Measurements from ENCODE around the gene IPO5.
"Not testable (repeated sequence)": the region's sequence is repeated elsewhere in the genome, so short reads cannot be mapped to it uniquely, and the experiment has no call there.

The IPO5 gene

DNA sequence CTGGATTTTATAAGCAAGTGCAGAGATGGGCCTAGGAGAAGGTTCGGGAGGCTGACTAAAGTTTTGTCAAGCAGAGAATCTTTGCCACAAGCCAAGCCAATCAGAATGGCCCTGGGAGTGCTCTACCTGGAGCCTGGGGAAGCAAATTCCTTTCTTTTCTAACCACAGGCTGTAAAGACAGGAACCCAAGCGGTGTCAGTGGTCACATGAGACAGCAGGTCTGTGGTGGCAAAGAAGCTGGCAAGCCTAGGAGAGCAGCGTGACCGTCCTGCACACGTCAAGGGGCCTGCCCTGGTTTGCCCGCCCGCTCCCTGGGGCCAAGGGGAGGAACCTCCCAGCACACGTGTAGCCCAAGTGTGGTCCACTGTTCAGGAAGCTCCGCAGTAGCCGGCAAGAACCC lies 90.8 kb downstream of the IPO5 start:
- Histone ChIP-seq H3K9ac (ENCODE audit: low read length) (no peak overlapping the region), H3K4me2 (ENCODE audit: low read depth, low read length, poor library complexity, severe bottlenecking) (no peak overlapping the region), H3K9me3 (ENCODE audit: insufficient read depth, low read length) (no peaks in the 10 kb centered on the region), H4K20me1 (ENCODE audit: low read depth, low read length) (no peaks in the 10 kb centered on the region), H3K27me3 (ENCODE audit: low read length) (no peaks in the 10 kb centered on the region), H3K27ac (ENCODE audit: low read depth, low read length) (no peak overlapping the region), H2AFZ (ENCODE audit: low read depth, low read length, severe bottlenecking) (no peak overlapping the region), H3K4me3 (ENCODE audit: insufficient read depth, low read length, poor library complexity, severe bottlenecking) (no peak overlapping the region), H3K36me3 (ENCODE audit: low read length) (no peaks in the 10 kb centered on the region), H3K9me2 (replicated peaks; ENCODE audit: insufficient read depth, low read length) (no peaks in the 10 kb centered on the region), H3F3A (ENCODE audit: insufficient read depth) (no peaks in the 10 kb centered on the region), H3K79me2 (ENCODE audit: insufficient read depth, low read length) (no peaks in the 10 kb centered on the region)
- no peak for TF ChIP-seq EZH2phosphoT487 (conservative IDR thresholded peaks at IDR 0.05; ENCODE audit: low read length)
- TF ChIP-seq, protein P1, sequence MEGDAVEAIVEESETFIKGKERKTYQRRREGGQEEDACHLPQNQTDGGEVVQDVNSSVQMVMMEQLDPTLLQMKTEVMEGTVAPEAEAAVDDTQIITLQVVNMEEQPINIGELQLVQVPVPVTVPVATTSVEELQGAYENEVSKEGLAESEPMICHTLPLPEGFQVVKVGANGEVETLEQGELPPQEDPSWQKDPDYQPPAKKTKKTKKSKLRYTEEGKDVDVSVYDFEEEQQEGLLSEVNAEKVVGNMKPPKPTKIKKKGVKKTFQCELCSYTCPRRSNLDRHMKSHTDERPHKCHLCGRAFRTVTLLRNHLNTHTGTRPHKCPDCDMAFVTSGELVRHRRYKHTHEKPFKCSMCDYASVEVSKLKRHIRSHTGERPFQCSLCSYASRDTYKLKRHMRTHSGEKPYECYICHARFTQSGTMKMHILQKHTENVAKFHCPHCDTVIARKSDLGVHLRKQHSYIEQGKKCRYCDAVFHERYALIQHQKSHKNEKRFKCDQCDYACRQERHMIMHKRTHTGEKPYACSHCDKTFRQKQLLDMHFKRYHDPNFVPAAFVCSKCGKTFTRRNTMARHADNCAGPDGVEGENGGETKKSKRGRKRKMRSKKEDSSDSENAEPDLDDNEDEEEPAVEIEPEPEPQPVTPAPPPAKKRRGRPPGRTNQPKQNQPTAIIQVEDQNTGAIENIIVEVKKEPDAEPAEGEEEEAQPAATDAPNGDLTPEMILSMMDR (IDR thresholded peaks at IDR 0.05; ENCODE audit: insufficient read depth, low read length, poor library complexity, severe bottlenecking): no peak

DNA sequence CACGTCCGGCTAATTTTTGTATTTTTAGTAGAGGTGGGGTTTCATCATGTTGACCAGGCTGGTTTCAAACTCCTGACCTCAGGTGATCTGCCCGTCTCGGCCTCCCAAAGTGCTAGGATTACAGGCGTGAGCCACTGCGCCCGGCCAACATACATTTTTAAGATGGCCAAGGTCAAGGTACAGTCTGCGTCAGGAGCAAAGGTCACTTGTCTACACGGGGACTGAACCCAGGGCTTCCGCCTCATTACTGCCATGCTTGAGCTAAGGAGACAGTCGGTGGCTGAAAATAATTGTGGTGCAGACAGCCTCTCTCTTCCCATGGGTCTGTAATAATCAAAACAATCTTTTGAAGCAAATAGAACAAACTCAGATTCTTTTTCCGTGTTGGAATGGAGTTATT lies 94.3 kb downstream of the IPO5 start:
- H3K27me3 ChIP-seq (ENCODE audit: low read length); H4K20me1 ChIP-seq (ENCODE audit: low read depth, low read length); H3K27ac ChIP-seq (ENCODE audit: low read depth, low read length); H3K4me2 ChIP-seq (ENCODE audit: low read depth, low read length, poor library complexity, severe bottlenecking); H3K79me2 ChIP-seq (ENCODE audit: insufficient read depth, low read length); H3K4me3 ChIP-seq (ENCODE audit: insufficient read depth, low read length, poor library complexity, severe bottlenecking); H3K9ac ChIP-seq (ENCODE audit: low read length); H2AFZ ChIP-seq (ENCODE audit: low read depth, low read length, severe bottlenecking); H3K36me3 ChIP-seq (ENCODE audit: low read length); H3K9me2 ChIP-seq (replicated peaks; ENCODE audit: insufficient read depth, low read length); H3K9me3 ChIP-seq (ENCODE audit: insufficient read depth, low read length); H3F3A ChIP-seq (ENCODE audit: insufficient read depth): not testable (repeated sequence)

DNA sequence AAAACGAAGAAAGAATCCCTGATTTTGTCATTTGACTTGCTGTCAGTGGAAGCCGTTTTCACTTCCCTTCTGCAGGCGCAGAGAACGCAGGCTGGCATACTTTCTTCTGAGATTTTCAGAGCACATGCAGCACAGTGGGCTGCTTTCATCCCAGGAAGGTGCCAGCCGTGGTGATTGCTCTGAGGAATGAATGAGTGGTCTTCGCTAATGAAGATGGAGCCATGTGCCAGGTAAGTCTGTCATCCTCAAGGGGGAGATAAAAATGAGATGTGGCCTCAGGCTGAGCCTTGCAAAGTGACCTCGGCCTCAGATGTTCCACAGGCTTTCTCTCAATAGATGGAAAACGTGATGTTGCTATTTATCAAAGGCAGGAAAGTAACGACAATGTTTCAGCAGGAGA lies 94.8 kb downstream of the IPO5 start:
- no peaks in the 10 kb centered on the region for H4K20me1 ChIP-seq (ENCODE audit: low read depth, low read length)
- no peaks in the 10 kb centered on the region for H3K79me2 ChIP-seq (ENCODE audit: insufficient read depth, low read length)
- no peaks in the 10 kb centered on the region for H3K9me2 ChIP-seq (replicated peaks; ENCODE audit: insufficient read depth, low read length)
- no peaks in the 10 kb centered on the region for H3K9me3 ChIP-seq (ENCODE audit: insufficient read depth, low read length)
- H3K27ac ChIP-seq (ENCODE audit: low read depth, low read length): no peak overlapping the region
- no peak overlapping the region for H3K9ac ChIP-seq (ENCODE audit: low read length)
- H3K27me3 ChIP-seq (ENCODE audit: low read length): no peaks in the 10 kb centered on the region
- H3K4me3 ChIP-seq (ENCODE audit: insufficient read depth, low read length, poor library complexity, severe bottlenecking): no peak overlapping the region
- no peaks in the 10 kb centered on the region for H3F3A ChIP-seq (ENCODE audit: insufficient read depth)
- no peak overlapping the region for H2AFZ ChIP-seq (ENCODE audit: low read depth, low read length, severe bottlenecking)
- TF ChIP-seq, protein P1 (IDR thresholded peaks at IDR 0.05; ENCODE audit: insufficient read depth, low read length, poor library complexity, severe bottlenecking): no peak
- TF ChIP-seq EZH2phosphoT487 (conservative IDR thresholded peaks at IDR 0.05; ENCODE audit: low read length): no peak
- H3K4me2 ChIP-seq (ENCODE audit: low read depth, low read length, poor library complexity, severe bottlenecking): no peak overlapping the region
- no peaks in the 10 kb centered on the region for H3K36me3 ChIP-seq (ENCODE audit: low read length)

DNA sequence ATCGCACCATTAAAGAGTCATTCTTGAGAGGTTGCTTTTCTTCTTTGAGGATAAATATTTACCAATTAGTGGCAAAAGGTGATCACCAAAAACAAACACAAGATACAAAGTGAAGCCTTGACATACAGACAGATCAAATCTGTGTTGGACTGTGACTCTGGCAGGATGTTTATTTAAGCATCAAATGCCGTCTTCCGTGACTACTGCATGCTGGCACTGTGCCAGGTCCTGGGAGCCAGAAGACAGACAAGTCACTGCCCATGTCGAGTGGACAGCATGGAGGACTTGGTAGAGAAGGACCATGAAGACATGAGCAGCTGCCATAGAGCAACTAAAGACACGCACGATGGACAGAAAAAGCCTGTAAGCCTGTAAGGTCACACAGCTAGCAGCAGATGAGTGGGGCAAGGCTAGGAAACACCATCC lies 96.6 kb downstream of the IPO5 start:
- TF ChIP-seq, protein P1 (IDR thresholded peaks at IDR 0.05; ENCODE audit: insufficient read depth, low read length, poor library complexity, severe bottlenecking): no peak
- TF ChIP-seq EZH2phosphoT487 (conservative IDR thresholded peaks at IDR 0.05; ENCODE audit: low read length): no peak
- Histone ChIP-seq H3K9ac (ENCODE audit: low read length) (no peak overlapping the region), H3K9me3 (ENCODE audit: insufficient read depth, low read length) (no peaks in the 10 kb centered on the region), H3K79me2 (ENCODE audit: insufficient read depth, low read length) (no peaks in the 10 kb centered on the region), H3K4me2 (ENCODE audit: low read depth, low read length, poor library complexity, severe bottlenecking) (no peak overlapping the region), H4K20me1 (ENCODE audit: low read depth, low read length) (no peaks in the 10 kb centered on the region), H2AFZ (ENCODE audit: low read depth, low read length, severe bottlenecking) (no peak overlapping the region), H3K36me3 (ENCODE audit: low read length) (no peaks in the 10 kb centered on the region), H3K9me2 (replicated peaks; ENCODE audit: insufficient read depth, low read length) (no peaks in the 10 kb centered on the region), H3K4me3 (ENCODE audit: insufficient read depth, low read length, poor library complexity, severe bottlenecking) (no peak overlapping the region), H3F3A (ENCODE audit: insufficient read depth) (no peaks in the 10 kb centered on the region), H3K27me3 (ENCODE audit: low read length) (no peaks in the 10 kb centered on the region), H3K27ac (ENCODE audit: low read depth, low read length) (no peak overlapping the region)
